ENCODE results near the gene FIBCD1.

FIBCD1 gene

DNA sequence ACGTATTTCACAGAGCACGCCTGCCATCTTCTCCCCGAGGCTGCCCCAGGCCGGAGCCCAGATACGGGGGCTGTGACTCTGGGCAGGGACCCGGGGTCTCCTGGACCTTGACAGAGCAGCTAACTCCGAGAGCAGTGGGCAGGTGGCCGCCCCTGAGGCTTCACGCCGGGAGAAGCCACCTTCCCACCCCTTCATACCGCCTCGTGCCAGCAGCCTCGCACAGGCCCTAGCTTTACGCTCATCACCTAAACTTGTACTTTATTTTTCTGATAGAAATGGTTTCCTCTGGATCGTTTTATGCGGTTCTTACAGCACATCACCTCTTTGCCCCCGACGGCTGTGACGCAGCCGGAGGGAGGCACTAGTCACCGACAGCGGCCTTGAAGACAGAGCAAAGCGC lies 52.1 kb downstream of the FIBCD1 start:
- intact Hi-C loops (cut with DNase I) = no loop called here
- DNase-seq = peak in 1 of 10 donors; percentile 62

DNA sequence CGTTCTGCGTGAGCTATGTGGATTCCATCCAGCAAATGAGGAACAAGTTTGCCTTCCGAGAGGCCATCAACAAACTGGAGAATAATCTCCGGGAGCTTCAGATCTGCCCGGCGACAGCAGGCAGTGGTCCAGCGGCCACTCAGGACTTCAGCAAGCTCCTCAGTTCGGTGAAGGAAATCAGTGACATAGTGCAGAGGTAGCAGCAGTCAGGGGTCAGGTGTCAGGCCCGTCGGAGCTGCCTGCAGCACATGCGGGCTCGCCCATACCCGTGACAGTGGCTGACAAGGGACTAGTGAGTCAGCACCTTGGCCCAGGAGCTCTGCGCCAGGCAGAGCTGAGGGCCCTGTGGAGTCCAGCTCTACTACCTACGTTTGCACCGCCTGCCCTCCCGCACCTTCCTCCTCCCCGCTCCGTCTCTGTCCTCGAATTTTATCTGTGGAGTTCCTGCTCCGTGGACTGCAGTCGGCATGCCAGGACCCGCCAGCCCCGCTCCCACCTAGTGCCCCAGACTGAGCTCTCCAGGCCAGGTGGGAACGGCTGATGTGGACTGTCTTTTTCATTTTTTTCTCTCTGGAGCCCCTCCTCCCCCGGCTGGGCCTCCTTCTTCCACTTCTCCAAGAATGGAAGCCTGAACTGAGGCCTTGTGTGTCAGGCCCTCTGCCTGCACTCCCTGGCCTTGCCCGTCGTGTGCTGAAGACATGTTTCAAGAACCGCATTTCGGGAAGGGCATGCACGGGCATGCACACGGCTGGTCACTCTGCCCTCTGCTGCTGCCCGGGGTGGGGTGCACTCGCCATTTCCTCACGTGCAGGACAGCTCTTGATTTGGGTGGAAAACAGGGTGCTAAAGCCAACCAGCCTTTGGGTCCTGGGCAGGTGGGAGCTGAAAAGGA lies 53.3 kb downstream of the FIBCD1 start:
- intact Hi-C loops (cut with DNase I) = no loop called here
- DNase-seq = peak in 1 of 10 donors; percentile 73

DNA sequence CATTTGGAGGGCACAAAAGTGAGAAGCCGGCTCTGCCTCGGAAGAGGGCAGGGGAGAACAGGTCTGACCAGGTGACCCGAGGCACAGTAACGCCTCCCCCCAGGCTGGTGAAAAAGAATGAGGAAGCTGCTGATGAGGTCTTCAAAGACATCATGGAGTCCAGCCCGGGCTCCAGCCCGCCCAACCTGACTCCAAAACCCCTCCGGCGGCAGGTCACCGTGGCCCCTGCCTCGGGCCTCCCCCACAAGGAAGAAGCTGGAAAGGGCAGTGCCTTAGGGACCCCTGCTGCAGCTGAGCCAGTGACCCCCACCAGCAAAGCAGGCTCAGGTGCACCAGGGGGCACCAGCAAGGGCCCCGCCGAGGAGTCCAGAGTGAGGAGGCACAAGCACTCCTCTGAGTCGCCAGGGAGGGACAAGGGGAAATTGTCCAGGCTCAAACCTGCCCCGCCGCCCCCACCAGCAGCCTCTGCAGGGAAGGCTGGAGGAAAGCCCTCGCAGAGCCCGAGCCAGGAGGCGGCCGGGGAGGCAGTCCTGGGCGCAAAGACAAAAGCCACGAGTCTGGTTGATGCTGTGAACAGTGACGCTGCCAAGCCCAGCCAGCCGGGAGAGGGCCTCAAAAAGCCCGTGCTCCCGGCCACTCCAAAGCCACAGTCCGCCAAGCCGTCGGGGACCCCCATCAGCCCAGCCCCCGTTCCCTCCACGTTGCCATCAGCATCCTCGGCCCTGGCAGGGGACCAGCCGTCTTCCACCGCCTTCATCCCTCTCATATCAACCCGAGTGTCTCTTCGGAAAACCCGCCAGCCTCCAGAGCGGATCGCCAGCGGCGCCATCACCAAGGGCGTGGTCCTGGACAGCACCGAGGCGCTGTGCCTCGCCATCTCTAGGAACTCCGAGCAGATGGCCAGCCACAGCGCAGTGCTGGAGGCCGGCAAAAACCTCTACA lies 54.2 kb downstream of the FIBCD1 start:
- peak in 9 of 10 donors; percentile 32 to 89 (median 48) for DNase-seq
- intact Hi-C loops (cut with DNase I) = no loop called here

DNA sequence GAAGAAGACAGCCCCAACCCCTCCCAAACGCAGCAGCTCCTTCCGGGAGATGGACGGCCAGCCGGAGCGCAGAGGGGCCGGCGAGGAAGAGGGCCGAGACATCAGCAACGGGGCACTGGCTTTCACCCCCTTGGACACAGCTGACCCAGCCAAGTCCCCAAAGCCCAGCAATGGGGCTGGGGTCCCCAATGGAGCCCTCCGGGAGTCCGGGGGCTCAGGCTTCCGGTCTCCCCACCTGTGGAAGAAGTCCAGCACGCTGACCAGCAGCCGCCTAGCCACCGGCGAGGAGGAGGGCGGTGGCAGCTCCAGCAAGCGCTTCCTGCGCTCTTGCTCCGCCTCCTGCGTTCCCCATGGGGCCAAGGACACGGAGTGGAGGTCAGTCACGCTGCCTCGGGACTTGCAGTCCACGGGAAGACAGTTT lies 54.9 kb downstream of the FIBCD1 start:
- peak in 1 of 10 donors; percentile 69 for DNase-seq
- intact Hi-C loops (cut with DNase I) = no loop called here

DNA sequence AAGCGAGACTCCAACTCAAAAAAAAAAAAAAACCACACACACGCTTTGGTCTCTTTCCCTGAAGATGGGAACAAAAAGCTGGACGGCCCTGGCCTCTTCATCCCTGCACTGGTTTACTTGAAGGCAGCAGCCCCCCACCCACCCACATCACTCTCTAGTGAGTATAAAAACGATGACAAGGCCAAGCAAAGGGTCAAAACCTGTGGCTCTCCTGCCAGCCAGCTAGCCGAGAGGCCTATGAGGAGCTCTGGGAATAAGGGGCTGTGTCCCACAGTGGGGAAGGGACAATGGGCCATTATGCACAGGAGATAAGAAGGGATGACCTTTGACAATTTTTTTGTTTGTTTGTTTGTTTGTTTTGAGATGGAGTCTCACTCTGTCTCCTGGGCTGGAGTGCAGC lies 55.6 kb downstream of the FIBCD1 start:
- intact Hi-C loops (cut with DNase I) = no loop called here
- peak in 1 of 10 donors; percentile 23 for DNase-seq

DNA sequence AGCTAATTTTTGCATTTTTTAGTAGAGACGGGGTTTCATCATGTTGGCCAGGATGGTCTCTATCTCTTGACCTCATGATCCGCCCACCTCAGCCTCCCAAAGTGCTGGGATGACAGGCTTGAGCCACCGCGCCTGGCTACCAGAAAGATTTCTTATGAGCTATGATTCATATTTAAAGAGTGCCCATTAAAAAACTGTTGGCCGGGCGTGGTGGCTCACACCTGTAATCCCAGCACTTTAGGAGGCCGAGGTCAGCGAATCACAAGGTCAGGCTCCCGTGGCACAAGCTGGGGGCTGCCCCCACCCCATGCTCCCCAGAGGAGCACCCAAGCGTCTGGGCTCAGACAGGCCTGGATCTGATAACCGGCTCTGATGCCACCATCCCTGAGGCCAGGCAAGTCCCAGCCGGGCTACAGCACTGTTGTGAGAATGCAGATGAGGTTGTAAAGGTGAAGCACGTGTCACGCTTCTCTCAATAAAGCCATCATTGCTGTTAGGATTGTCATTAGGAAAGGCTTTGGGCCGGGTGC lies 56.3 kb downstream of the FIBCD1 start:
- intact Hi-C loops (cut with DNase I) = no loop called here
- peak in 1 of 10 donors; percentile 44 for DNase-seq

DNA sequence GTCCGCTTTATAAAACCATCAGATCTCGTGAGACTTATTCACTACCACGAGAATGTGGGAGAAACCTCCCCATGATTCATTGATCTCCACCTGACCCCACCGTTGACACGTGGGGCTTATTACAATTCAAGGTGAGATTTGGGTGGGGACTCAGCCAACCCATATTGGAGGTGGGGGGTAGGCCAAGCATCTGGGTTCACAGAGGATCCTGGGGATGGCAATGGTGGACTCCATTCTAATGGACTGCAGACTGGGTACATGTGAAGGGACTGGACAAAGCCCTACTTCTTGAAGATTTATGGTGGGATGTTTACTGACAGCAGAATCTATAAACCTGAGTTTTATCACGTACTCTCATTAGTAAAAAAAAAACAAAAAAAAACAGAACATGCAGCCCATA lies 57.5 kb downstream of the FIBCD1 start:
- DNase-seq = no peak

DNA sequence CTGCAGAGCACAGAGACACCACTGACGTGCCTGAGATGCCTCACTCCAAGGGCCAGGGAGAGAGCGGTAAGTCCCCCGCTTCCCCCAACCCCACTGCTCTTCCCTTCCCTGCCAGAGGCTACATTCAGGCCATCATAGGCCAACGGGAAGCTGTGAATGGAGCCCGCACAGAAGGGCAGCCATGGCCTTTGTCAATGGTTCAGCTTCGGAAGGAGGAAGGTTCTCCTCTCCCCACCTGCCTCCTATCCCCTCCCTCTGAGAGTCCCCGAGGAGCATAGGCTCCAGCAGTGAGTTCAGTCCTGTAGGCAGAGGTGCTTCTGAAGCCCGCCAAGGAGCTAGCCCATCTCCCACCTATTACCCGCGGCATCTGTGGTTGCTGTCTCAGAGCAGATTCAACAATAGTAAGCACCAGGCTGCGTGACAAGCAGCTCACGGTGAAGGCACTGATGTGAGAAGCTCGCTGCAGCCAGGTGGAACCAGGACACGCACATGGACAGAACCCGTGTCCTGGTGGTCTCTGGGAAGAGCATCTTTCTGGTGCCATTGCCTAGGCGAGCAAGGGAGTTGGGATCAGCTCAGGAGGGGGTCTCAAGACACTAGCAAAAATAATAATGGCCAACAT lies 58.3 kb downstream of the FIBCD1 start:
- no peak for DNase-seq
- intact Hi-C loops (cut with DNase I) = no loop called here

More for the DNA sequence above, 57.5 kb downstream of the FIBCD1 start:
- intact Hi-C loops (cut with DNase I) = no loop called here

DNA sequence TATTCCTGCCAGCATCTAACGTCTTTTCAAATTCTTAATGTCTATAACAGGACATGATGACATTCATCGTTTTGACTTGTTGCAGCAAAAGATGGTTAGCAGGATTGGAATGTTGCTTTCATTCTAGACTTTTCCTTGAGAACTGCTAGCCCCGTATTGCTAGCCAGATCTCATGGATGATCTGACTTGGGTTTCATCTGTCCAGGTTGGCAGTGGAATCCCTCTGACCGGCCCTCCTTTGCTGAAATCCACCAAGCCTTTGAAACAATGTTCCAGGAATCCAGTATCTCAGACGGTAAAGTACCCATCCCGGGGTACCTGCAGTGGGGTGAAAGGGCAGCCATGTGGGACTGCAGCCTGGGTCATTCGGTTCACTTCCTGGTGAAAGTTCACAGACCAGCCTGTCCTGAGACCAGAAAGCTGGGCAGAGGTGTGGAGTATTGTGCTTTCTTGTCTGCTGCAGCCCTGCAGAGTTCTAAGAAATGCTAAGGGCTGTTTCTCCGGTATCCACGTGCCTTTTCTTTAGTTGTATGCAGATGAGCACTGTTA lies 59.1 kb downstream of the FIBCD1 start:
- intact Hi-C loops (cut with DNase I) = no loop called here
- no peak for DNase-seq

DNA sequence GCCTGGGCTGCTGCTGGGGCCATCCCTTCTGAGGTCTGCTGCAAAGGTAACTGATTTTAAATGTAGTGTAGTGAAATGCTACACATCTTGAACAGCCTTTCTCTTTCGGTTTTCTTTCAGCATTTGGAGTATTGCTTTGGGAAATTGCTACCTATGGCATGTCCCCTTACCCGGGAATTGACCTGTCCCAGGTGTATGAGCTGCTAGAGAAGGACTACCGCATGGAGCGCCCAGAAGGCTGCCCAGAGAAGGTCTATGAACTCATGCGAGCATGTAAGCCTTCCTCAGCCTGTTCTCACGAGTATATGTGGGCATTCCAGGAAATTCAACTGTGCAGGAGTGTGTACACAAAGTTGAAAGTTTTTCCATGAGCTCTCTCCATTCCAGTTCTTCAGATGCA lies 60.8 kb downstream of the FIBCD1 start:
- intact Hi-C loops (cut with DNase I) = no loop called here
- peak in 1 of 10 donors; percentile 57 for DNase-seq

DNA sequence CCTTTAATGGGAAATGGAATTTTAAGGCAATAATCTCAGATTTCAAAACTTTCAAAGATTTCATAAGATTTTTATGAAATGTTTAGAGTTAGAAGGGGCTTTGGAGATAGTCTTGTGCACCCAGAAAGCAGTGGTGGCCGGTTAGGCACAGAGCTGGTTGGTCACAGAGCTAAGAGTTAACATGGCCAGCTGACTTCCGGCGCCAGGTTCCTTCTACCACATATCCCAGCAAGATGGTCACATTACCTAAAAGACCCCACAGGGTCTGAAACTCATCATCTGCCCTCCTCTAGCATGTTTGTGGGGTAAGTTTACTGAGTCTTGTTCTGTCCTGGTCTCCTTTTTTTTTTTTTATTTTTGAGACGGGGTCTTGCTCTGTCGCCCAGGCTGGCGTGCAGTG lies 61.7 kb downstream of the FIBCD1 start:
- intact Hi-C loops (cut with DNase I) = no loop called here
- DNase-seq = peak in 1 of 10 donors; percentile 6

DNA sequence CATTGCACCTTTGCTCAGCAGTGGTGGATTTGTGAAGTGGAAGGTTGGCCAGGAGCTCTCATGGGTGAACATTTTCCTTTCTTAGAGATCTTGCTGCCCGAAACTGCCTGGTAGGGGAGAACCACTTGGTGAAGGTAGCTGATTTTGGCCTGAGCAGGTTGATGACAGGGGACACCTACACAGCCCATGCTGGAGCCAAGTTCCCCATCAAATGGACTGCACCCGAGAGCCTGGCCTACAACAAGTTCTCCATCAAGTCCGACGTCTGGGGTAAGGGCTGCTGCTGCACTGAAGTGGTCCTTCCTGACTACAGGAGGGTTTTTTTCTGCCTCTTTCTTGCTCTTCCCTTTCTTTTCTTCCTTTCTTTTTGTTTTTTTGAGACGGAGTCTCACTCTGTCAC lies 64.3 kb downstream of the FIBCD1 start:
- peak in 1 of 10 donors; percentile 5 for DNase-seq
- intact Hi-C loops (cut with DNase I) = no loop called here

DNA sequence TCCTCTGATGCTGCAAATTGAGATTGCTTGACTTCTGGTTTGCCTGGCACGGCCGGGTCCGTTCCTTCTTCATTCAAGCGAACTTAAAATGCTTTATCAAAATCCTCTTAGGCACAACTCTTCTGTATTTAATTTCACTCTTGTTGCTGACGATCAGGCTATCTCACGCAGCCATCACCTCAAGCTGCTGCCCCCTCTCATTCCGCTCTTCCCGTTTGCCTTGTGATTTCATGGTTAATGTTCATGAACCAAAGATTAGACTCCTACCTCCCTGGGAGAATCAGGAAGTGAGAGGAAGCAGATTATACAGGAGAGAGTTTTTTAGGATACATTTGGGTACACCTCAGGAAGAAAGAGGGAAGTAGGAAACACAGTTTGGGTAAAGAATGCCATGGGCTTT lies 65.1 kb downstream of the FIBCD1 start:
- DNase-seq = peak in 1 of 10 donors; percentile 34
- intact Hi-C loops (cut with DNase I) = no loop called here

DNA sequence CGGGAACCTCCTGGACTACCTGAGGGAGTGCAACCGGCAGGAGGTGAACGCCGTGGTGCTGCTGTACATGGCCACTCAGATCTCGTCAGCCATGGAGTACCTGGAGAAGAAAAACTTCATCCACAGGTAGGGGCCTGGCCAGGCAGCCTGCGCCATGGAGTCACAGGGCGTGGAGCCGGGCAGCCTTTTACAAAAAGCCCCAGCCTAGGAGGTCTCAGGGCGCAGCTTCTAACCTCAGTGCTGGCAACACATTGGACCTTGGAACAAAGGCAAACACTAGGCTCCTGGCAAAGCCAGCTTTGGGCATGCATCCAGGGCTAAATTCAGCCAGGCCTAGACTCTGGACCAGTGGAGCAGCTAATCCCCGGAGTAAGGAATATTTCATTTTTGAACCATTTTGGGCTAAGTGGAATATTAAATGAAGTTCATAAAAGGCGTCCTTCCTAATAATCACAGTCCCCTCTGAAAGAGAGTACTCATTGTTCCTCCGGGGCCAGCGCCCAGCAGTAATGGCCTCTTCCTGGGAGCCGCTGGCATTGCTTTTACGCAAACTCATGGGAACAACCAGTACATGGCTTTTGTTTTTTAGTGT lies 66.0 kb downstream of the FIBCD1 start:
- intact Hi-C loops (cut with DNase I) = no loop called here
- peak in 8 of 10 donors; percentile 51 to 92 (median 59) for DNase-seq

DNA sequence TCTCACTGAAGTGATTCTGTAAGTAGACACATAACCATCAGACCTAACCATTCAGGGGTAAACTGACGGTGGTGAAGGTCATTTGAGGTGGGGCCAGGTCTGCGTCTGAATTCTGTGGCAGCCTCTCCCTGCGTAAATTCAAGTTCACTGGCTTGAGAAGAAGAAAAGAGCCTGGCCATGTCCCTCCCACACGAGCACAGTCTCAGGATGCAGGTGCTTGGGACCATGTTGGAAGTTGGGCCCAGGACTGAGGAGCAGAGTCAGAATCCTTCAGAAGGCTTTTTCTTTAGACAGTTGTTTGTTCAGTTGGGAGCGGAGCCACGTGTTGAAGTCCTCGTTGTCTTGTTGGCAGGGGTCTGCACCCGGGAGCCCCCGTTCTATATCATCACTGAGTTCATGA lies 66.5 kb downstream of the FIBCD1 start:
- intact Hi-C loops (cut with DNase I) = no loop called here
- no peak for DNase-seq

DNA sequence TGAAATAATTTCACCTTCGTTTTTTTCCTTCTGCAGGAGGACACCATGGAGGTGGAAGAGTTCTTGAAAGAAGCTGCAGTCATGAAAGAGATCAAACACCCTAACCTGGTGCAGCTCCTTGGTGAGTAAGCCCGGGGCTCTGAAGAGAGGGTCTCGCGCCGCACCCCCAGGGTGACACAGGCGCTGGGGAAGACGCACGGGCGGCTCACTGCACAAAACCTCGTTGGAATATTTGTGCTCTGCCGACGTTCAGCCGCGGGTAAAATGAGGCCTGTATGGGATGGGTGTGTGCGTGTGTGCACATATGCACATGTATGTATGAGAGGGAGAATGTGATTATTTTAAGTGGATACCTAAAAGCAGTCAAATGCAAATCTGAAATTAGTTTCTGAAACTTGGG lies 67.0 kb downstream of the FIBCD1 start:
- intact Hi-C loops (cut with DNase I) = no loop called here
- peak in 1 of 10 donors; percentile 69 for DNase-seq

DNA sequence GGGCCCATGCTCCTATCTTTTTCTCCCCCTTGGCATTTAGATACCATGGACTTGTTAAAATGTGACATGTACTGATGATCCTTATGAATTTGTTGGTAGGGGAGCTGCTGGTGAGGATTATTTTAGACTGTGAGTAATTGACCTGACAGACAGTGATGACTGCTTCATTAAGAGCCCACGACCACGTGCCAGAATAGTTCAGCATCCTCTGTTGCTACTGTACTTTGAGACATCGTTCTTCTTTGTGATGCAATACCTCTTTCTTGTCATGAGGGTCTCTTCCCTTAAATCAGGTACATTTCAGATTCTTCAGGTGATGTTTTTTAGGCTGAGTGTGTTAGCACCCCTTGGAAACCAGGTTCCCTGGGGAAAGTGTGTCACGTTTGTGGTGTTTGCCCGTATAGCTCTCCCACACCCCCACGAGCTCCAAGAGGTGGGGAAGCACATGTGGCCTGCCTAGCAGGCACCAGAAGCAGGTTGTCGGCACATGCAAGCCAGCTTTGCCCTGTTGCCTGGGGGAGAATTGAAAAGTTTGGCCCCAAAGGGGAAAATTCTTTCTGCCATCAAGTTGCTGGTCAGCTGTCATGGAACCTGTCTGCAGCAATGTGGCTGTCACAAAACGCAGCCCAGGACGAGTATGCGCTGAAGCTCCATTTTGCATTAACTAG lies 67.5 kb downstream of the FIBCD1 start:
- intact Hi-C loops (cut with DNase I) = loop anchor here (2.0 kb wide), 2 partner anchors 69 to 175 kb away; no protein-coding TSS in a partner anchor
- DNase-seq = peak in 1 of 10 donors; percentile 34

DNA sequence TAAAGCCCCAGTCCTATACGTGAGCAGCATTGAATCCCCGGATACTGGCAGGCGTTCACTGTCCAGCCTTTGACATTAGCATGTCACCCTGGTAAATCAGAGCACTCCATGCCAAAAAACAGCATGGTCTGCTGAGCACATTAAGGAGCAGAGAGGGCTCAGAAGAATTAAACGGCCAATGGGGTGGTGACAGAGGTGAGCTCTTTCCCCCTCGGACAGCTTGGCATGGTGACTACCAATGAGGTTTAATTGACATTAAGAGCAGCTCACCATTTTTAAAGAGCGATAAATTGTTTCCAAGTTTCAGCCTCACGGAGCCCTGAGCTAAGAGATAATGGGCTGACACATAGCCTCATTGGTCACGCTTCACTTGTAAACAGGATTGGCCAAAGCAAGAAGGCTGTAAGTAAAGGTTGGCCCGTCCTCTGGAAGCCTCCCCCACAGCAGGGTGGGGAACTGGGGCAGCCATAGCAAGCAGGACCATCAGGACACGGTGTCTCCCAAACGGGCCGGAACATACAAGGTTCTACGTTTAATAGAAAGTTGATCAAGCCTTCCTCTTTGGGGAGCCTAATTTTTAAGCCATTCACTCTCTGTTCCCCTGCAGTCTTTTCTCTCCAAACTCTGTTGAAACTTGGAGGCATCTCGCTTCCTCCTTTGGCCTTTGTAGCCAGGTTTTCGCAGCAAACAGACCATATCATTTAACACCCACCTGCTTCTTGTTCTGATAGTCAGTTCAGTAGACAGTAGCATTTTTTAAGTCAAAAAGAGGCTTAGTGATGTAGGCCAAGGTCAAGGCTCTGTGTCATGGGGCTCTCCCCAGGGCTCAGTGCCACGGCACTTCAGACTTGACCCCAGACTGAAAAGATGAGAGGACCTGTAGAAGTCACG lies 68.3 kb downstream of the FIBCD1 start:
- intact Hi-C loops (cut with DNase I) = loop anchor here (2.0 kb wide), 2 partner anchors 70 to 176 kb away; no protein-coding TSS in a partner anchor
- peak in 1 of 10 donors; percentile 49 for DNase-seq

All from posterior cingulate gyrus (tissue), 11 donors.